GM12878 (cell line): ENCODE data around the gene MCUB. TPM values are rescaled to one million over a fixed set of nuclear protein-coding genes. Genes with fewer than 3 reads are reported as not detected.

Experiments
- ATAC-seq: fragments of 200-7000 bp; cut with Tn5 transposase; 3 replicates; pipeline ENCODE4 v1.9.1; 2020; ENCODE audit warnings: mild to moderate bottlenecking, moderate library complexity
- BruUV-seq: library from RNA; stranded (reverse); fragments of 400-500 nt; replicated peaks from 2 replicates; lab custom pipeline; 2021; lab: Mats Ljungman, UMichigan
- CTCF ChIA-PET: fragments of 300-600 bp; sonication (Branson Sonifier 250); formaldehyde crosslinking; extraction: SDS; loops from one replicate; lab custom pipeline; 2021; ENCODE audit warnings: inconsistent platforms; lab: Yijun Ruan, JAX
- POLR2A ChIA-PET: fragments of 350-600 bp; formaldehyde crosslinking; extraction: SDS; loops from one replicate; lab custom pipeline; 2021; ENCODE audit warnings: inconsistent platforms; lab: Charles Lee
- RAD21 ChIA-PET: fragments of 300-600 bp; sonication (Branson Sonifier 250); formaldehyde crosslinking; loops from one replicate; lab custom pipeline; 2023; ENCODE audit warnings: antibody characterized with exemption; ENCODE audit not compliant: unreplicated experiment; lab: Charles Lee
- SMC1A ChIA-PET: fragments of 300-600 bp; sonication (Branson Sonifier 250); formaldehyde crosslinking; loops from one replicate; lab custom pipeline; 2023; ENCODE audit not compliant: unreplicated experiment, uncharacterized antibody; lab: Charles Lee
- DNase-seq: peaks from one replicate; pipeline ENCODE4 v3.0.0-alpha.2; 2011; ENCODE audit warnings: low read depth, low spot score
- FAIRE-seq: peaks from 3 replicates; lab custom pipeline; 2011; peaks lifted over from hg19 to GRCh38; lab: Jason Lieb, UNC
- H2AFZ ChIP-seq: 2 replicates; pipeline ENCODE4 v1.6.0; 2011; ENCODE audit warnings: low read depth, low read length, control low read depth; ENCODE audit not compliant: control insufficient read depth
- H3K27ac ChIP-seq: 2 replicates; pipeline ENCODE4 v1.5.1; 2011; ENCODE audit warnings: control low read depth; ENCODE audit not compliant: control insufficient read depth, insufficient read depth
- H3K27me3 ChIP-seq, 2 experiments: replicated peaks in 1 of 2; 2 replicates each; pipeline versions ENCODE4 v1.6.0 to v1.6.1; 2011; ENCODE audit warnings: low read length in 1 of 2; ENCODE audit not compliant: control insufficient read depth in 2 of 2, insufficient read depth in 2 of 2
- H3K36me3 ChIP-seq, 2 experiments: 2 replicates each; pipeline ENCODE4 v1.5.1; 2011; ENCODE audit warnings: low read length in 1 of 2; ENCODE audit not compliant: control insufficient read depth in 2 of 2, insufficient read depth in 2 of 2
- H3K4me1 ChIP-seq: 2 replicates; pipeline ENCODE4 v1.6.1; 2011; ENCODE audit warnings: mild to moderate bottlenecking, low read length, moderate library complexity, mixed read lengths; ENCODE audit not compliant: control insufficient read depth, insufficient read depth
- H3K4me2 ChIP-seq: 2 replicates; pipeline ENCODE4 v1.6.0; 2011; ENCODE audit warnings: control low read depth; ENCODE audit not compliant: control insufficient read depth, insufficient read depth
- H3K4me3 ChIP-seq: fragments of 200-600 bp; sonication (generic); 2 replicates; pipeline ENCODE4 v1.5.1; 2016
- H3K79me2 ChIP-seq: 2 replicates; pipeline ENCODE4 v1.6.0; 2011; ENCODE audit warnings: low read length; ENCODE audit not compliant: control insufficient read depth, insufficient read depth
- H3K9ac ChIP-seq: 2 replicates; pipeline ENCODE4 v1.8.0; 2011; ENCODE audit warnings: low read length, control low read depth, mixed read lengths; ENCODE audit not compliant: control insufficient read depth, insufficient read depth
- H3K9me3 ChIP-seq: replicated peaks from 3 replicates; pipeline ENCODE4 v1.5.1; 2011; ENCODE audit warnings: mild to moderate bottlenecking, low read length; ENCODE audit not compliant: control insufficient read depth, insufficient read depth
- H4K20me1 ChIP-seq: 2 replicates; pipeline ENCODE4 v1.6.0; 2011; ENCODE audit not compliant: control insufficient read depth, insufficient read depth
- ASH2L ChIP-seq: fragments of 300-600, 200-600 bp; sonication (generic); IDR thresholded peaks from 2 replicates; pipeline ENCODE4 v1.6.1; 2017; ENCODE audit warnings: low read depth, mild to moderate bottlenecking, borderline replicate concordance
- CHD1 ChIP-seq: IDR thresholded peaks from 2 replicates; pipeline ENCODE4 v1.6.1; 2012; ENCODE audit warnings: low read depth, low read length, improper control_type of control experiment
- CTCF ChIP-seq, 3 experiments: IDR thresholded peaks in 2 of 3; conservative IDR thresholded peaks in 1 of 3; 2 replicates each; pipeline ENCODE4 v1.5.1; 2011; ENCODE audit warnings: low read depth in 3 of 3, low read length in 3 of 3, mild to moderate bottlenecking in 3 of 3, control low read depth in 2 of 3, moderate library complexity in 2 of 3, inconsistent platforms in 1 of 3, mixed read lengths in 1 of 3; ENCODE audit not compliant: control insufficient read depth in 2 of 3, insufficient read depth in 1 of 3; ENCODE audit errors: extremely low read depth in 1 of 3
- GABPA ChIP-seq: IDR thresholded peaks from 2 replicates; pipeline ENCODE4 v1.6.1; 2014; ENCODE audit warnings: antibody characterized with exemption, low read depth, mild to moderate bottlenecking, inconsistent platforms
- MEF2B ChIP-seq: fragments of 450-650 bp; IDR thresholded peaks from 2 replicates; pipeline ENCODE4 v1.6.1; 2018; ENCODE audit warnings: mild to moderate bottlenecking, moderate library complexity; ENCODE audit not compliant: partially characterized antibody, poor library complexity, severe bottlenecking
- RAD51 ChIP-seq: fragments of 450-650 bp; IDR thresholded peaks from 2 replicates; pipeline ENCODE4 v1.6.1; 2016; ENCODE audit warnings: moderate library complexity, mild to moderate bottlenecking, inconsistent platforms
- RELB ChIP-seq: fragments of 450-650 bp; IDR thresholded peaks from 2 replicates; pipeline ENCODE4 v1.6.1; 2017; ENCODE audit warnings: low read depth, mild to moderate bottlenecking, moderate library complexity
- WGBS: methylation state at CpG from one replicate; pipeline ENCODE4 v1.1.6; 2016; ENCODE audit warnings: low lambda C conversion rate; ENCODE audit not compliant: insufficient replicate concordance, insufficient coverage; ENCODE audit errors: missing lambda C conversion rate; 5-methylcytosine and 5-hydroxymethylcytosine counted together
- in situ Hi-C: fragments of 300-500 bp; cut with MboI; formaldehyde crosslinking; loops from 9 replicates; pipeline ENCODE4 v1.14.3; 2018; ENCODE audit warnings: mixed read lengths
- intact Hi-C: fragments of 100-400 bp; cut with micrococcal nuclease; formaldehyde crosslinking; loops from one replicate; pipeline ENCODE4 v1.14.2; 2022; ENCODE audit not compliant: unreplicated experiment
- polyA plus RNA-seq, 11 experiments: library from polyadenylated mRNA; depleted of rRNA in 4 of 11; unstranded in 6 of 11; stranded (reverse) in 5 of 11; fragments of >200 nt; fragmentation: Nextera tagmentation in 4 of 11; fragmentation: Illumina TruSeq in 1 of 11; extraction: Ambion mirVana in 4 of 11; extraction: Trizol in 1 of 11; gene quantifications; 1 replicate in 1 of 11; 2 replicates in 10 of 11; pipeline versions ENCODE4 v1.2.1 to v1.2.3, GENCODE V29; 2011 to 2016; ENCODE audit warnings: inconsistent platforms in 2 of 11, missing spikeins in 2 of 11, low read depth in 1 of 11
- total RNA-seq, 4 experiments: library from RNA; depleted of rRNA in 3 of 4; stranded (reverse); fragments of >200 nt in 3 of 4; fragmentation: Illumina TruSeq in 1 of 4; extraction: Trizol in 1 of 4; gene quantifications; 2 replicates each; pipeline versions ENCODE4 v1.2.1 to v1.2.3, GENCODE V29; 2013 to 2021
- TF ChIP-seq, protein P1 (sequence below): fragments of 450-650 bp; IDR thresholded peaks from 2 replicates; pipeline ENCODE4 v1.6.1; 2017; ENCODE audit warnings: mild to moderate bottlenecking
- TF ChIP-seq, protein P2 (sequence below): IDR thresholded peaks from 2 replicates; pipeline ENCODE4 v1.6.1; 2012; ENCODE audit warnings: low read depth, low read length, improper control_type of control experiment
- TF ChIP-seq, protein P3 (sequence below): IDR thresholded peaks from 2 replicates; pipeline ENCODE4 v1.6.1; 2011; ENCODE audit warnings: mild to moderate bottlenecking, low read depth, low read length, moderate library complexity; ENCODE audit not compliant: insufficient replicate concordance

The MCUB gene
- total and polyA plus RNA-seq, 10 of the 15 experiments (the other 5 are each of a cell fraction or from before 2014, with no cell fraction given) = 4.7 to 63.7 (median 39.4) TPM

DNA sequence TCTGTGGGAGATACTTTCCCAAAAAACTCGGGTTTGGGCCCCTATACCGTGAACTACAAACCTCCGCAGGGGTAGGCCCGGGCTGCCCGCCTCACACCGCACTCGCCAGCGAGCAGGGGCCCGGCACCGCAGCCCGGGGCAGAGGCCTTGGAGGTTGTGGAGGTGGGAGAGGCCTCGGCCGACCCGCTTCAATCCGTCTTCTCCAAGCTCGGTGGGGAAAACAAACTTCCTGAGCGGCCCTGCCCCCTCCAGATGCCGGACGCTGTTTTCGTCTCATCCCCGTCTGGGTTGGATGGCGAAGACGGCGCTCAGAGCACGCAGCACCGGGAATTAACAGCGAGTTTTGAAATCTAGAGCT, 442 bp upstream of the MCUB start (continued):
- TF ChIP-seq RELB (0 out of 2 replicates have a peak, but pooled peaks have one; percentile 19), MEF2B (no peak), GABPA (peak; percentile 46; the same call in 1 of the 2 replicates)
- TF ChIP-seq, all 136 proteins: peak for 3

GRCh38 chr4:109560687-109561461, 828 bp downstream of the MCUB start:
- ChIA-PET CTCF (interaction anchor here (0.6 to 1.4 kb wide), 6 partner anchors 14 to 489 kb away, joined by 3 to 4 read pairs (median 3); no protein-coding TSS in a partner anchor), SMC1A (interaction anchor here (0.7 to 2.2 kb wide), 12 partner anchors 11 to 257 kb away, joined by 3 to 7 read pairs (median 3); partner anchors contain the start of gene CASP6), RAD21 (interaction anchor here (0.8 to 1.8 kb wide), 6 partner anchors 11 to 169 kb away, joined by 3 to 7 read pairs (median 4); partner anchors contain the start of genes CASP6 and PLA2G12A), POLR2A (interaction anchor here (0.5 to 2.7 kb wide), 4 partner anchors 124 to 628 kb away, joined by 3 to 9 read pairs (median 8); partner anchors contain the start of gene SEC24B)
- ATAC-seq (peak; percentile 75), DNase-seq (peak; percentile 80), FAIRE-seq (peak; percentile 99)
- H3K27me3 ChIP-seq = no peaks in the 10 kb centered on the region
- in situ Hi-C loops = no loop called here
- no TSS peak for BruUV-seq
- intact Hi-C loops = loop anchor here (2.0 to 10.0 kb wide), 7 partner anchors 28 to 634 kb away; partner anchors contain the start of genes CASP6, ELOVL6, GAR1 and SEC24B
- H3K4me3 ChIP-seq = peak overlapping the region; percentile 85
- H3K27ac ChIP-seq = peak overlapping the region; percentile 87
- peaks cover 3% of the 10 kb centered on the region; the same call in 1 of the 2 replicates for H3K4me1 ChIP-seq
- H4K20me1 ChIP-seq = no peaks in the 10 kb centered on the region; the same call in 1 of the 2 replicates
- H3K4me2 ChIP-seq = peak overlapping the region; percentile 70
- peak overlapping the region; percentile 61 for H2AFZ ChIP-seq
- no peaks in the 10 kb centered on the region for H3K36me3 ChIP-seq
- H3K9me3 ChIP-seq = no peaks in the 10 kb centered on the region; the same call in 2 of the 3 replicates
- 1% methylated on average over 26 of the region's 29 CpGs for WGBS
- H3K9ac ChIP-seq = peak overlapping the region; percentile 87
- peaks cover 20% of the 10 kb centered on the region for H3K79me2 ChIP-seq
- TF ChIP-seq, protein P1, sequence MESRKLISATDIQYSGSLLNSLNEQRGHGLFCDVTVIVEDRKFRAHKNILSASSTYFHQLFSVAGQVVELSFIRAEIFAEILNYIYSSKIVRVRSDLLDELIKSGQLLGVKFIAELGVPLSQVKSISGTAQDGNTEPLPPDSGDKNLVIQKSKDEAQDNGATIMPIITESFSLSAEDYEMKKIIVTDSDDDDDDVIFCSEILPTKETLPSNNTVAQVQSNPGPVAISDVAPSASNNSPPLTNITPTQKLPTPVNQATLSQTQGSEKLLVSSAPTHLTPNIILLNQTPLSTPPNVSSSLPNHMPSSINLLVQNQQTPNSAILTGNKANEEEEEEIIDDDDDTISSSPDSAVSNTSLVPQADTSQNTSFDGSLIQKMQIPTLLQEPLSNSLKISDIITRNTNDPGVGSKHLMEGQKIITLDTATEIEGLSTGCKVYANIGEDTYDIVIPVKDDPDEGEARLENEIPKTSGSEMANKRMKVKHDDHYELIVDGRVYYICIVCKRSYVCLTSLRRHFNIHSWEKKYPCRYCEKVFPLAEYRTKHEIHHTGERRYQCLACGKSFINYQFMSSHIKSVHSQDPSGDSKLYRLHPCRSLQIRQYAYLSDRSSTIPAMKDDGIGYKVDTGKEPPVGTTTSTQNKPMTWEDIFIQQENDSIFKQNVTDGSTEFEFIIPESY = no peak
- TF ChIP-seq, protein P2, sequence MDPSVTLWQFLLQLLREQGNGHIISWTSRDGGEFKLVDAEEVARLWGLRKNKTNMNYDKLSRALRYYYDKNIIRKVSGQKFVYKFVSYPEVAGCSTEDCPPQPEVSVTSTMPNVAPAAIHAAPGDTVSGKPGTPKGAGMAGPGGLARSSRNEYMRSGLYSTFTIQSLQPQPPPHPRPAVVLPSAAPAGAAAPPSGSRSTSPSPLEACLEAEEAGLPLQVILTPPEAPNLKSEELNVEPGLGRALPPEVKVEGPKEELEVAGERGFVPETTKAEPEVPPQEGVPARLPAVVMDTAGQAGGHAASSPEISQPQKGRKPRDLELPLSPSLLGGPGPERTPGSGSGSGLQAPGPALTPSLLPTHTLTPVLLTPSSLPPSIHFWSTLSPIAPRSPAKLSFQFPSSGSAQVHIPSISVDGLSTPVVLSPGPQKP = no peak
- TF ChIP-seq CTCF (IDR thresholded peaks at IDR 0.05 in 2 of 3, conservative IDR thresholded peaks at IDR 0.05 in 1 of 3; ENCODE audit: control insufficient read depth in 2 of 3, extremely low read depth in 1 of 3, insufficient read depth in 1 of 3, low read depth in 3 of 3, low read length in 3 of 3) (no peak), RAD51 (peak; percentile 62; the same call in 1 of the 2 replicates), ASH2L (peak; percentile 72; the same call in 1 of the 2 replicates), CHD1 (no peak)
- TF ChIP-seq, protein P3, sequence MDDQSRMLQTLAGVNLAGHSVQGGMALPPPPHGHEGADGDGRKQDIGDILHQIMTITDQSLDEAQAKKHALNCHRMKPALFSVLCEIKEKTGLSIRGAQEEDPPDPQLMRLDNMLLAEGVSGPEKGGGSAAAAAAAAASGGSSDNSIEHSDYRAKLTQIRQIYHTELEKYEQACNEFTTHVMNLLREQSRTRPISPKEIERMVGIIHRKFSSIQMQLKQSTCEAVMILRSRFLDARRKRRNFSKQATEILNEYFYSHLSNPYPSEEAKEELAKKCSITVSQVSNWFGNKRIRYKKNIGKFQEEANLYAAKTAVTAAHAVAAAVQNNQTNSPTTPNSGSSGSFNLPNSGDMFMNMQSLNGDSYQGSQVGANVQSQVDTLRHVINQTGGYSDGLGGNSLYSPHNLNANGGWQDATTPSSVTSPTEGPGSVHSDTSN = no peak
